Stomach smooth muscle (tissue), 2 donors: ENCODE results near the gene KIF5C.
A peak's percentile ranks its signal among the peaks of the same experiment; 100 is the strongest.
"Not testable (repeated sequence)": the region's sequence is repeated elsewhere in the genome, so short reads cannot be mapped to it uniquely, and the experiment has no call there.

Experiments used
- H3K27ac ChIP-seq: one replicate; pipeline ENCODE4 v1.7.0; 2013; ENCODE audit warnings: mild to moderate bottlenecking, low read length, inconsistent platforms
- H3K27me3 ChIP-seq, 2 donors: one replicate each; pipeline ENCODE4 v1.7.0; 2013; ENCODE audit warnings: low read length in 2 of 2; ENCODE audit not compliant: insufficient read depth in 2 of 2, control insufficient read depth in 1 of 2
- H3K36me3 ChIP-seq, 2 donors: one replicate each; pipeline ENCODE4 v1.7.0; 2013; ENCODE audit warnings: low read length in 2 of 2; ENCODE audit not compliant: control insufficient read depth in 2 of 2, insufficient read depth in 2 of 2
- H3K4me1 ChIP-seq: one replicate; pipeline ENCODE4 v1.7.0; 2013; ENCODE audit warnings: low read length; ENCODE audit not compliant: control insufficient read depth, insufficient read depth
- H3K4me3 ChIP-seq, 2 donors: one replicate each; pipeline ENCODE4 v1.7.0; 2013; ENCODE audit warnings: low read length in 2 of 2
- H3K9ac ChIP-seq, 2 donors: one replicate each; pipeline ENCODE4 v1.7.0; 2013; ENCODE audit warnings: low read length in 2 of 2, mild to moderate bottlenecking in 1 of 2
- H3K9me3 ChIP-seq, 2 donors: one replicate each; pipeline ENCODE4 v1.7.0; 2013; ENCODE audit warnings: low read length in 2 of 2; ENCODE audit not compliant: control insufficient read depth in 2 of 2
- donor health status: healthy.
- donor health status: Pancreatic carcinoma.

Gene KIF5C

DNA sequence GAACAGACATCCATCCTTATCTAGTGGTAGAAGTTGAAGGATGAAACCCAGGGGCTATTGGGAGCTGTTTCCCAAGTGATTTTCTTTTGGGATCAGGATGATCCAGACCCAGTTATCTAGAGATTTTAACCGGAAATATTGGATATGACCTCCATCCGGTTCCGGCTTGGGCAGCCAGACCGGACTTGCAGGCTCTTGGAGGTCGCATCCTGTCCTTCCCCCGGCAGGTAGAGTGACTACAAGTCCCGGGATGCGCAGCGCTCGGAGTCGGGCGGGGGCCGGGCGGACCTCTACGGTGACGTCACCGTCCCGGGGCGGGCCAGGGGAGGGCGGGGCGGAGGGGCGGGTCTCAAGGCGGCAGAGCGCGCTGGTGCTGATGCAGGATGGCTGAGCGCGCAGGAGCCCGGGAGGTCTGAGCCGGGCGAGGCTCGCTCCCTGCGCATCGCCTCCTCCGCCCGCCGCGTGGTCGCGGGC, at the start of gene KIF5C:
Gene KIF5C (plus strand): TSS at position 360 of the 474 bp plus-strand sequence. CDS start 391 bp downstream, outside the sequence.
- Histone ChIP-seq H3K4me1 (peaks cover 11% of the 10 kb centered on the region), H3K4me3 (peak within 1 kb of the TSS; percentile 36 to 61), H3K36me3 (no peaks in the 10 kb centered on the region), H3K9me3 (no peaks in the 10 kb centered on the region), H3K27ac (no peak within 1 kb of the TSS), H3K27me3 (peaks cover 16 to 28% of the 10 kb centered on the region in 2 donors), H3K9ac (no peak within 1 kb of the TSS)

GRCh38 chr2:148826791-148827190, 48.2 kb upstream of the KIF5C start:
- no peaks in the 10 kb centered on the region for H3K4me1 ChIP-seq
- no peaks in the 10 kb centered on the region for H3K36me3 ChIP-seq
- no peak overlapping the region for H3K9ac ChIP-seq
- no peaks in the 10 kb centered on the region for H3K9me3 ChIP-seq
- no peak overlapping the region for H3K4me3 ChIP-seq
- H3K27me3 ChIP-seq, result no peaks in the 10 kb centered on the region
- no peak overlapping the region for H3K27ac ChIP-seq

GRCh38 chr2:148828941-148829340, 46.1 kb upstream of the KIF5C start:
- Histone ChIP-seq H3K9me3 (no peaks in the 10 kb centered on the region), H3K27ac (no peak overlapping the region), H3K27me3 (no peaks in the 10 kb centered on the region), H3K4me3 (no peak overlapping the region), H3K36me3 (no peaks in the 10 kb centered on the region), H3K9ac (no peak overlapping the region), H3K4me1 (no peaks in the 10 kb centered on the region)

GRCh38 chr2:148829618-148830017, 45.4 kb upstream of the KIF5C start:
- no peaks in the 10 kb centered on the region for H3K36me3 ChIP-seq
- H3K27me3 ChIP-seq, result no peaks in the 10 kb centered on the region
- no peaks in the 10 kb centered on the region for H3K4me1 ChIP-seq
- H3K9ac ChIP-seq, result no peak overlapping the region
- no peak overlapping the region for H3K4me3 ChIP-seq
- no peaks in the 10 kb centered on the region for H3K9me3 ChIP-seq
- no peak overlapping the region for H3K27ac ChIP-seq

DNA sequence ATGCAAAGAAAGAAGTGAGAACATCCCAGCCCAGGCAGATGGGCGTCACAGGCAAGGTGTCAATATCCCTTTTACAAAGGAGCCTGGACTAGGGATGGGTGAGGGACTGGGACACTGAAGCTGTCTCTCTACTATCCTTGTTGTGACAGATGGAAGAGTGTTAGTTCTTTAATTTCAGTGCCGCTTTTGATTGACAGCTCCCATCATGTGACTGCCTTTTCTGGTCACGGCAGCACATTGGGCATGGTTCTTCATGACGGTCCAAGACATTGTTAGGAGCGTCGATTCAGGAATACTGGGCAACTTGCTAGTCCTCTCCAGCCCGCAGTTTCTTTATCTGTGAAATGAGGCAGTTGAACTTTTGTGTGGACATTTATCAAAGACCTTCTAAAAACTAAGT, 42.4 kb upstream of the KIF5C start:
- no peak overlapping the region for H3K27ac ChIP-seq
- H3K36me3 ChIP-seq, result no peaks in the 10 kb centered on the region
- H3K27me3 ChIP-seq, result no peaks in the 10 kb centered on the region
- no peak overlapping the region for H3K4me3 ChIP-seq
- H3K9me3 ChIP-seq, result no peaks in the 10 kb centered on the region
- H3K9ac ChIP-seq, result no peak overlapping the region
- no peaks in the 10 kb centered on the region for H3K4me1 ChIP-seq

- H3K36me3 ChIP-seq, result no peaks in the 10 kb centered on the region
- peaks cover 0 to 3% of the 10 kb centered on the region in 2 donors for H3K9me3 ChIP-seq
- no peak overlapping the region for H3K4me3 ChIP-seq
- no peak overlapping the region for H3K27ac ChIP-seq
- H3K4me1 ChIP-seq, result no peaks in the 10 kb centered on the region
- H3K27me3 ChIP-seq, result no peaks in the 10 kb centered on the region
- no peak overlapping the region for H3K9ac ChIP-seq
Observed at GRCh38 chr2:148842050-148842449, 33.0 kb upstream of the KIF5C start.

- no peaks in the 10 kb centered on the region for H3K4me1 ChIP-seq
- H3K36me3 ChIP-seq, result no peaks in the 10 kb centered on the region
- H3K9me3 ChIP-seq, result peaks cover 2 to 7% of the 10 kb centered on the region in 2 donors
- no peak overlapping the region for H3K9ac ChIP-seq
- no peaks in the 10 kb centered on the region for H3K27me3 ChIP-seq
- H3K4me3 ChIP-seq, result no peak overlapping the region
- H3K27ac ChIP-seq, result no peak overlapping the region
Observed at GRCh38 chr2:148848146-148848545, 26.9 kb upstream of the KIF5C start.

- Histone ChIP-seq H3K27ac (no peak overlapping the region), H3K4me3 (no peak overlapping the region), H3K27me3 (no peaks in the 10 kb centered on the region), H3K36me3 (no peaks in the 10 kb centered on the region), H3K9me3 (peaks cover 0 to 4% of the 10 kb centered on the region in 2 donors), H3K4me1 (no peaks in the 10 kb centered on the region), H3K9ac (no peak overlapping the region)
Observed at GRCh38 chr2:148853458-148853857, 21.6 kb upstream of the KIF5C start.

- no peak overlapping the region for H3K27ac ChIP-seq
- no peak overlapping the region for H3K4me3 ChIP-seq
- no peaks in the 10 kb centered on the region for H3K9me3 ChIP-seq
- no peaks in the 10 kb centered on the region for H3K4me1 ChIP-seq
- H3K36me3 ChIP-seq, result no peaks in the 10 kb centered on the region
- peaks cover 0 to 2% of the 10 kb centered on the region in 2 donors for H3K27me3 ChIP-seq
- H3K9ac ChIP-seq, result no peak overlapping the region
Observed at GRCh38 chr2:148860037-148860436, 15.0 kb upstream of the KIF5C start.

DNA sequence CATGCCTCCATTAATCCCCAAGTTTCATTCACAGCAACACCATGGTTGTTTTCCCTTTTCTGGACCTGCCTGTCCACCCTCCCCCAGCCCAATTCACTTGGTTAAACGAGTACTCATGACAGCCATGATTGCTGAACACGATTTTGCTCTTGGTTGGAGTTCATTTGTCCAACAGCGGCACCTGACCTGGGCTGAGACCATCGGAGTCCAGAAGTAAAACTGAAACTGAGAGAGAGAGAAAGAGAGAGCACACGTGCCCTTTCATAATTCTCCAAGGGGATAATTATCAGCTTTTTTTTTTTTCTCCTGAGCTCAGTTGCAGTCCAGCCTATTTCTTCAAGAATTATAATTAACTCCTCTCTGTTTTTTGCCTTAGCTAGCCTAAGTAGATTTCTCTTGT, 13.7 kb upstream of the KIF5C start:
- H3K27ac ChIP-seq, result no peak overlapping the region
- peaks cover 0 to 2% of the 10 kb centered on the region in 2 donors for H3K27me3 ChIP-seq
- H3K4me1 ChIP-seq, result no peaks in the 10 kb centered on the region
- no peaks in the 10 kb centered on the region for H3K36me3 ChIP-seq
- H3K4me3 ChIP-seq, result no peak overlapping the region
- no peak overlapping the region for H3K9ac ChIP-seq
- no peaks in the 10 kb centered on the region for H3K9me3 ChIP-seq

- not testable (repeated sequence) for H3K27ac ChIP-seq, H3K4me1 ChIP-seq, H3K36me3 ChIP-seq, H3K9ac ChIP-seq, H3K4me3 ChIP-seq, H3K9me3 ChIP-seq, H3K27me3 ChIP-seq
Observed at GRCh38 chr2:148862478-148862877, 12.5 kb upstream of the KIF5C start.
